BJ (cell line): ENCODE data around the gene FNBP1. TPM values are rescaled to one million over a fixed set of nuclear protein-coding genes. Genes with fewer than 3 reads are reported as not detected.
"Not testable (repeated sequence)": the region's sequence is repeated elsewhere in the genome, so short reads cannot be mapped to it uniquely, and the experiment has no call there.

Experiments used
- CTCF ChIA-PET: fragments of 350-600 bp; formaldehyde crosslinking; extraction: SDS; loops from one replicate; lab custom pipeline; 2021; ENCODE audit warnings: antibody characterized with exemption, inconsistent platforms; lab: Yijun Ruan, JAX
- POLR2A ChIA-PET: fragments of 300-600 bp; sonication (Branson Sonifier 250); formaldehyde crosslinking; extraction: SDS; loops from one replicate; lab custom pipeline; 2021; ENCODE audit warnings: antibody characterized with exemption; lab: Charles Lee
- DNase-seq: peaks from one replicate; pipeline ENCODE4 v3.0.0-alpha.2; 2011; ENCODE audit warnings: low read depth
- H3K27me3 ChIP-seq: 2 replicates; pipeline ENCODE4 v1.6.0; 2011; ENCODE audit warnings: low read length; ENCODE audit not compliant: control insufficient read depth, insufficient read depth
- H3K36me3 ChIP-seq: 2 replicates; pipeline ENCODE4 v1.5.1; 2011; ENCODE audit warnings: low read length; ENCODE audit not compliant: control insufficient read depth, insufficient read depth
- H3K4me3 ChIP-seq: 2 replicates; pipeline ENCODE4 v1.5.1; 2011; ENCODE audit warnings: low read depth, mild to moderate bottlenecking, control low read depth, low read length
- polyA plus RNA-seq: library from polyadenylated mRNA; depleted of rRNA; stranded (reverse); fragments of >200 nt; gene quantifications from 2 replicates; pipeline ENCODE4 v1.2.3, GENCODE V29; 2011
- TF ChIP-seq, protein P1 (sequence below): IDR thresholded peaks from 2 replicates; pipeline ENCODE4 v1.5.1; 2011; ENCODE audit warnings: low read depth, mild to moderate bottlenecking, control low read depth, inconsistent platforms, low read length, moderate library complexity; ENCODE audit not compliant: insufficient read depth

The FNBP1 gene
- polyA plus RNA-seq, 1 experiment, result 7.8 TPM

- DNase-seq, result no peak
- TF ChIP-seq, protein P1, sequence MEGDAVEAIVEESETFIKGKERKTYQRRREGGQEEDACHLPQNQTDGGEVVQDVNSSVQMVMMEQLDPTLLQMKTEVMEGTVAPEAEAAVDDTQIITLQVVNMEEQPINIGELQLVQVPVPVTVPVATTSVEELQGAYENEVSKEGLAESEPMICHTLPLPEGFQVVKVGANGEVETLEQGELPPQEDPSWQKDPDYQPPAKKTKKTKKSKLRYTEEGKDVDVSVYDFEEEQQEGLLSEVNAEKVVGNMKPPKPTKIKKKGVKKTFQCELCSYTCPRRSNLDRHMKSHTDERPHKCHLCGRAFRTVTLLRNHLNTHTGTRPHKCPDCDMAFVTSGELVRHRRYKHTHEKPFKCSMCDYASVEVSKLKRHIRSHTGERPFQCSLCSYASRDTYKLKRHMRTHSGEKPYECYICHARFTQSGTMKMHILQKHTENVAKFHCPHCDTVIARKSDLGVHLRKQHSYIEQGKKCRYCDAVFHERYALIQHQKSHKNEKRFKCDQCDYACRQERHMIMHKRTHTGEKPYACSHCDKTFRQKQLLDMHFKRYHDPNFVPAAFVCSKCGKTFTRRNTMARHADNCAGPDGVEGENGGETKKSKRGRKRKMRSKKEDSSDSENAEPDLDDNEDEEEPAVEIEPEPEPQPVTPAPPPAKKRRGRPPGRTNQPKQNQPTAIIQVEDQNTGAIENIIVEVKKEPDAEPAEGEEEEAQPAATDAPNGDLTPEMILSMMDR, result no peak
Observed at GRCh38 chr9:130021123-130021522, 21.9 kb downstream of the FNBP1 start.

DNA sequence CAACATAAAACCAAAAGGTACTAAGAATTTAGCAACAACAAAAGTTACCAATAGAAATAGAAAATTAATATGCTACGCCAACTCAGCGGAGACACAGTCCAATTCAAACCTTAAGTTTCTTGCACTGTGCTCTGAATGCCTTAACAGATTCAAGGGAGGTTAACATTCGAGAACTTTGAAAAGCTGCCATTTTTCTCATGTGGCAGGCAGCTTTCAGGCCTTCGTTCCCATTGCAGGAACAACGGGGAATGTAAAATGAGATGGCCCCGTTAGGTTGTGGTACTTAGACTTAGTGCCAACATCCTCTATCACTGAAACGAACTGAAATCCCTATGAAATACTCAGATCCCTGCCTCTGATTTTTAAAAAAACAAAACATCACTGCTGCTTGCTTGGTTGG lies 22.4 kb downstream of the FNBP1 start:
- TF ChIP-seq, protein P1, result no peak
- H3K27me3 ChIP-seq, result no peaks in the 10 kb centered on the region
- H3K4me3 ChIP-seq, result no peak overlapping the region
- DNase-seq, result no peak
- H3K36me3 ChIP-seq, result no peaks in the 10 kb centered on the region
- ChIA-PET CTCF (interaction anchor here (0.9 kb wide), 1 partner anchor 20 kb away, joined by 3 read pairs; no protein-coding TSS in a partner anchor), POLR2A (interaction anchor here (0.6 kb wide), 1 partner anchor 12 kb away, joined by 3 read pairs; no protein-coding TSS in a partner anchor)

More at GRCh38 chr9:130021123-130021522, 21.9 kb downstream of the FNBP1 start:
- ChIA-PET POLR2A (no interaction called here), CTCF (no interaction called here)
- H3K36me3 ChIP-seq, result no peaks in the 10 kb centered on the region
- H3K4me3 ChIP-seq, result no peak overlapping the region
- no peaks in the 10 kb centered on the region for H3K27me3 ChIP-seq

- Histone ChIP-seq H3K4me3 (no peak overlapping the region), H3K36me3 (no peaks in the 10 kb centered on the region), H3K27me3 (no peaks in the 10 kb centered on the region)
- ChIA-PET POLR2A (no interaction called here), CTCF (no interaction called here)
- TF ChIP-seq, protein P1, result no peak
- no peak for DNase-seq
Observed at GRCh38 chr9:130018265-130018664, 24.7 kb downstream of the FNBP1 start.

DNA sequence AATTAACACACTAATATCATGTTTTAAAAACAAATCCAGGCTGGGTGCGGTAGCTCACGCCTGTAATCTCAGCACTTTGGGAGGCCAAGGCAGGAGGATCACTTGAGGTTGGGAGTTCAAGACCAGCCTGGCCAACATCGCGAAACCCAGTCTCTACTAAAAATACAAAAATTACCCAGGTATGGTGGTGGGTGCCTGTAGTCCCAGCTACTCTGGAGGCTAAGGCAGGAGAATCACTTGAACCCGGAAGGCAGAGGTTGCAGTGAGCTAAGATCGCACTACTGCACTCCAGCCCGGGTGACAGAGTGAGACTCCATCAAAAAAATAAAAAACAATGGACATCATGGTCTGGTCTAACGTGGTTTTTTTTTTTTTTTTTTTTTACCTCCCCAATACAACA lies 25.5 kb downstream of the FNBP1 start:
- POLR2A ChIA-PET, result interaction anchor here (0.6 kb wide), 1 partner anchor 83 kb away, joined by 12 read pairs; no protein-coding TSS in a partner anchor
- H3K27me3 ChIP-seq, DNase-seq, H3K4me3 ChIP-seq, H3K36me3 ChIP-seq, CTCF ChIA-PET: not testable (repeated sequence)

DNA sequence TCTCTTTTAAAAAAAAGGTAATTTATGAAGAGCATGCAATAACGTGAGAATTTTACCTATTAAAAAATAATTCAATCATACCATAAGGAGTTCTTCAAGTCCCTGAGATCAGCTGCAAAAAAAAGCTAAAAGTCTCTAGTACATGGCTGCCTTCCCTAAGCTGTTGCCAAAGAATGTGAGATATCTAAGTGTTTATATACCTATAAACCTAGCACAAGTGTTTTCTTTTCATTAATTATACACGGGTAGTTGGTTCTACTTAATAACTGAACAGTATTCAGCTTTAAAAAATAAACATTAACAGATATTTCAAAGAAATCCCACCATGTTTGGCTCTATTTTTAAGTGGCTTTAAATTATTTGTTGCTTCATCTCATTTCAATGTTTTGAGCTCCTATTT lies 25.9 kb downstream of the FNBP1 start:
- Histone ChIP-seq H3K36me3 (no peaks in the 10 kb centered on the region), H3K4me3 (no peak overlapping the region), H3K27me3 (no peaks in the 10 kb centered on the region)
- no peak for DNase-seq
- ChIA-PET CTCF (no interaction called here), POLR2A (interaction anchor here (0.6 kb wide), 1 partner anchor 82 kb away, joined by 12 read pairs; no protein-coding TSS in a partner anchor)
- TF ChIP-seq, protein P1, result no peak
